HG02798 (cell line): ENCODE data around the gene MEIOB.
"Not testable (repeated sequence)": the region's sequence is repeated elsewhere in the genome, so short reads cannot be mapped to it uniquely, and the experiment has no call there.

Experiments
- ATAC-seq: cut with Tn5 transposase; IDR thresholded peaks from one replicate; pipeline ENCODE4 v1.9.1; 2021; ENCODE audit warnings: mild to moderate bottlenecking; ENCODE audit not compliant: unreplicated experiment, poor library complexity

The MEIOB gene

GRCh38 chr16:1907226-1907860 lies 35.4 kb upstream of the MEIOB start:
- ATAC-seq = no peak

- no peak for ATAC-seq
Observed at GRCh38 chr16:1906846-1907165, 34.8 kb upstream of the MEIOB start.

GRCh38 chr16:1906055-1906845 lies 34.3 kb upstream of the MEIOB start:
- no peak for ATAC-seq

- ATAC-seq = no peak
Observed at GRCh38 chr16:1903845-1904840, 32.2 kb upstream of the MEIOB start.

GRCh38 chr16:1903220-1903574 lies 31.2 kb upstream of the MEIOB start:
- no peak for ATAC-seq

- ATAC-seq = no peak
Observed at GRCh38 chr16:1902547-1903219, 30.7 kb upstream of the MEIOB start.

GRCh38 chr16:1900452-1900774 lies 28.4 kb upstream of the MEIOB start:
- ATAC-seq = no peak

GRCh38 chr16:1899641-1900451 lies 27.9 kb upstream of the MEIOB start:
- ATAC-seq = no peak

GRCh38 chr16:1897692-1898091 lies 25.7 kb upstream of the MEIOB start:
- not testable (repeated sequence) for ATAC-seq

- ATAC-seq = no peak
Observed at GRCh38 chr16:1895949-1896675, 24.1 kb upstream of the MEIOB start.

GRCh38 chr16:1895068-1895467 lies 23.1 kb upstream of the MEIOB start:
- ATAC-seq = no peak

- no peak for ATAC-seq
Observed at GRCh38 chr16:1890708-1891050, 18.7 kb upstream of the MEIOB start.

- no peak for ATAC-seq
Observed at GRCh38 chr16:1890024-1890707, 18.2 kb upstream of the MEIOB start.

- ATAC-seq = no peak
Observed at GRCh38 chr16:1887711-1888354, 15.9 kb upstream of the MEIOB start.

GRCh38 chr16:1884889-1885288 lies 12.9 kb upstream of the MEIOB start:
- no peak for ATAC-seq

- ATAC-seq = no peak
Observed at GRCh38 chr16:1884155-1884760, 12.3 kb upstream of the MEIOB start.

GRCh38 chr16:1881172-1881571 lies 9.2 kb upstream of the MEIOB start:
- ATAC-seq = not testable (repeated sequence)

GRCh38 chr16:1879477-1879876 lies 7.5 kb upstream of the MEIOB start:
- no peak for ATAC-seq
